Astrocyte (in vitro differentiated cells and primary cell): ENCODE data around the gene COL18A1. TPM values are rescaled to one million over a fixed set of nuclear protein-coding genes. Genes with fewer than 3 reads are reported as not detected.

Source experiments
- DNase-seq: peaks from one replicate; pipeline ENCODE4 v3.0.0-alpha.2; 2010; ENCODE audit warnings: low read depth
- FAIRE-seq: peaks from 2 replicates; lab custom pipeline; 2011; peaks lifted over from hg19 to GRCh38; lab: Jason Lieb, UNC
- H2AFZ ChIP-seq: 2 replicates; pipeline ENCODE4 v1.6.0; 2012; ENCODE audit warnings: low read depth, low read length, inconsistent platforms
- H3K27ac ChIP-seq: 2 replicates; pipeline ENCODE4 v1.5.1; 2011; ENCODE audit warnings: low read depth, low read length, inconsistent platforms
- H3K27me3 ChIP-seq: 2 replicates; pipeline ENCODE4 v1.6.0; 2011; ENCODE audit warnings: low read length, inconsistent platforms; ENCODE audit not compliant: insufficient read depth
- H3K36me3 ChIP-seq: 2 replicates; pipeline ENCODE4 v1.5.1; 2011; ENCODE audit warnings: low read length, inconsistent platforms; ENCODE audit not compliant: insufficient read depth
- H3K4me1 ChIP-seq: 2 replicates; pipeline ENCODE4 v1.5.1; 2011; ENCODE audit warnings: low read length, inconsistent platforms; ENCODE audit not compliant: insufficient read depth
- H3K4me2 ChIP-seq: 2 replicates; pipeline ENCODE4 v1.6.0; 2012; ENCODE audit warnings: low read length, inconsistent platforms
- H3K4me3 ChIP-seq: 2 replicates; pipeline ENCODE4 v1.5.1; 2011; ENCODE audit warnings: low read depth, mild to moderate bottlenecking, low read length, inconsistent platforms; ENCODE audit not compliant: insufficient read depth
- H3K79me2 ChIP-seq: 2 replicates; pipeline ENCODE4 v1.6.0; 2012; ENCODE audit warnings: mild to moderate bottlenecking, low read length, inconsistent platforms; ENCODE audit not compliant: insufficient read depth
- H3K9ac ChIP-seq: 2 replicates; pipeline ENCODE4 v1.6.0; 2012; ENCODE audit warnings: mild to moderate bottlenecking, low read length, inconsistent platforms
- H3K9me3 ChIP-seq: 2 replicates; pipeline ENCODE4 v1.5.1; 2012; ENCODE audit warnings: low read depth, mild to moderate bottlenecking, low read length, inconsistent platforms; ENCODE audit not compliant: insufficient read depth
- H4K20me1 ChIP-seq: 2 replicates; pipeline ENCODE4 v1.6.0; 2012; ENCODE audit warnings: low read length, inconsistent platforms; ENCODE audit not compliant: insufficient read depth
- H3K27ac Mint-ChIP-seq: one replicate; pipeline ENCODE4 v1.8.0; 2021; ENCODE audit warnings: mild to moderate bottlenecking, mixed read lengths; ENCODE audit not compliant: unreplicated experiment
- H3K27me3 Mint-ChIP-seq: one replicate; pipeline ENCODE4 v1.8.0; 2021; ENCODE audit warnings: low read depth, mixed read lengths; ENCODE audit not compliant: unreplicated experiment
- H3K36me3 Mint-ChIP-seq: one replicate; pipeline ENCODE4 v1.8.0; 2021; ENCODE audit warnings: low read depth, mixed read lengths; ENCODE audit not compliant: unreplicated experiment
- H3K4me1 Mint-ChIP-seq: one replicate; pipeline ENCODE4 v1.8.0; 2021; ENCODE audit warnings: low read depth, mixed read lengths; ENCODE audit not compliant: unreplicated experiment
- H3K4me3 Mint-ChIP-seq: one replicate; pipeline ENCODE4 v1.8.0; 2021; ENCODE audit warnings: mild to moderate bottlenecking, moderate library complexity, mixed read lengths; ENCODE audit not compliant: unreplicated experiment
- H3K9me3 Mint-ChIP-seq: one replicate; pipeline ENCODE4 v1.8.0; 2021; ENCODE audit warnings: mild to moderate bottlenecking, mixed read lengths; ENCODE audit not compliant: unreplicated experiment
- CTCF ChIP-seq: IDR thresholded peaks from 2 replicates; pipeline ENCODE4 v1.5.1; 2011; ENCODE audit warnings: low read depth, mild to moderate bottlenecking, inconsistent platforms, low read length, moderate library complexity; ENCODE audit not compliant: insufficient read depth
- EZH2 ChIP-seq: IDR thresholded peaks from 2 replicates; pipeline ENCODE4 v1.6.1; 2012; ENCODE audit warnings: mild to moderate bottlenecking, low read length, inconsistent platforms; ENCODE audit not compliant: insufficient read depth
- total RNA-seq: library from RNA; stranded (reverse); gene quantifications from 2 replicates; pipeline ENCODE4 v1.2.1, GENCODE V29; 2021

The COL18A1 gene
- total RNA-seq, 1 donor from 2014 or later: 616 TPM

GRCh38 chr21:45415943-45416611 lies 11.1 kb downstream of the COL18A1 start:
- no peak overlapping the region for H3K27ac ChIP-seq
- H3K4me1 ChIP-seq: peaks cover 12% of the 10 kb centered on the region
- Mint-ChIP-seq H3K4me3 (no peak overlapping the region), H3K4me1 (peaks cover 31% of the 10 kb centered on the region), H3K36me3 (peaks cover 6% of the 10 kb centered on the region), H3K27ac (no peak overlapping the region), H3K9me3 (no peaks in the 10 kb centered on the region), H3K27me3 (no peaks in the 10 kb centered on the region)
- H3K4me2 ChIP-seq: no peak overlapping the region
- no peak overlapping the region for H3K4me3 ChIP-seq
- H3K9ac ChIP-seq: no peak overlapping the region
- no peak overlapping the region for H2AFZ ChIP-seq
- DNase-seq (no peak), FAIRE-seq (no peak)
- H3K27me3 ChIP-seq: no peaks in the 10 kb centered on the region
- H3K79me2 ChIP-seq: peaks cover 96% of the 10 kb centered on the region
- H4K20me1 ChIP-seq: peaks cover 92% of the 10 kb centered on the region
- no peaks in the 10 kb centered on the region for H3K36me3 ChIP-seq
- H3K9me3 ChIP-seq: no peaks in the 10 kb centered on the region
- TF ChIP-seq EZH2 (no peak), CTCF (no peak)

GRCh38 chr21:45416620-45417019 lies 11.7 kb downstream of the COL18A1 start:
- Histone ChIP-seq H3K79me2 (peaks cover 96% of the 10 kb centered on the region), H3K27ac (no peak overlapping the region), H3K27me3 (no peaks in the 10 kb centered on the region), H3K4me1 (peaks cover 12% of the 10 kb centered on the region), H3K9ac (no peak overlapping the region), H3K4me2 (no peak overlapping the region), H3K9me3 (no peaks in the 10 kb centered on the region), H2AFZ (no peak overlapping the region), H3K4me3 (no peak overlapping the region), H3K36me3 (no peaks in the 10 kb centered on the region), H4K20me1 (peaks cover 94% of the 10 kb centered on the region)
- peaks cover 6% of the 10 kb centered on the region for H3K36me3 Mint-ChIP-seq
- peaks cover 34% of the 10 kb centered on the region for H3K4me1 Mint-ChIP-seq
- peak overlapping the region; percentile 16 for H3K27ac Mint-ChIP-seq
- no peaks in the 10 kb centered on the region for H3K27me3 Mint-ChIP-seq
- DNase-seq (no peak), FAIRE-seq (no peak)
- no peak overlapping the region for H3K4me3 Mint-ChIP-seq
- TF ChIP-seq EZH2: no peak
- H3K9me3 Mint-ChIP-seq: no peaks in the 10 kb centered on the region

GRCh38 chr21:45417256-45417950 lies 12.4 kb downstream of the COL18A1 start:
- Histone ChIP-seq H2AFZ (no peak overlapping the region), H3K4me1 (peaks cover 12% of the 10 kb centered on the region), H3K79me2 (peaks cover 99% of the 10 kb centered on the region), H3K9ac (no peak overlapping the region), H3K4me3 (no peak overlapping the region), H4K20me1 (peaks cover 100% of the 10 kb centered on the region), H3K27me3 (no peaks in the 10 kb centered on the region), H3K36me3 (no peaks in the 10 kb centered on the region), H3K27ac (no peak overlapping the region), H3K4me2 (no peak overlapping the region), H3K9me3 (no peaks in the 10 kb centered on the region)
- Mint-ChIP-seq H3K36me3 (peaks cover 4% of the 10 kb centered on the region), H3K27ac (no peak overlapping the region), H3K4me1 (peaks cover 37% of the 10 kb centered on the region), H3K27me3 (no peaks in the 10 kb centered on the region), H3K4me3 (peak overlapping the region; percentile 50), H3K9me3 (no peaks in the 10 kb centered on the region)
- TF ChIP-seq EZH2: no peak
- no peak for TF ChIP-seq CTCF
- DNase-seq: no peak
- FAIRE-seq: no peak
